CD4-positive, alpha-beta T cell (primary cell): Measurements from ENCODE around the gene NR2F1-AS1. TPM values are rescaled to one million over a fixed set of nuclear protein-coding genes. Genes with fewer than 3 reads are reported as not detected.

Source experiments
- ATAC-seq: fragments of 200-7000 bp; cut with Tn5 transposase; one replicate; pipeline ENCODE4 v1.10.0; 2022; ENCODE audit warnings: mild to moderate bottlenecking; ENCODE audit not compliant: poor library complexity
- CTCF ChIA-PET: fragments of 350-600 bp; sonication (Branson Sonifier 250); formaldehyde crosslinking; loops from one replicate; lab custom pipeline; 2021; ENCODE audit warnings: antibody characterized with exemption, inconsistent platforms; lab: Charles Lee
- POLR2A ChIA-PET: fragments of 350-600 bp; sonication (Branson Sonifier 250); formaldehyde crosslinking; loops from one replicate; lab custom pipeline; 2021; ENCODE audit warnings: antibody characterized with exemption, inconsistent platforms; lab: Charles Lee
- DNase-seq, 14 experiments: peaks; one replicate each; pipeline ENCODE4 v3.0.0-alpha.2; 2013 to 2020; ENCODE audit warnings: mixed read lengths in 2 of 14
- H3K27ac ChIP-seq, 2 donors: one replicate each; pipeline versions ENCODE4 v1.5.1 to v1.7.0; 2013; ENCODE audit warnings: low read length in 2 of 2, low read depth in 1 of 2, mild to moderate bottlenecking in 1 of 2
- H3K27me3 ChIP-seq, 2 experiments: 1 replicate in 1 of 2; 2 replicates in 1 of 2; pipeline versions ENCODE4 v1.6.1 to v1.7.0; 2013; ENCODE audit warnings: low read length in 2 of 2, control low read depth in 1 of 2, mild to moderate bottlenecking in 1 of 2, moderate library complexity in 1 of 2; ENCODE audit not compliant: insufficient read depth in 2 of 2, control insufficient read depth in 1 of 2
- H3K36me3 ChIP-seq: one replicate; pipeline ENCODE4 v1.6.1; 2013; ENCODE audit warnings: low read length, control low read depth; ENCODE audit not compliant: insufficient read depth
- H3K4me1 ChIP-seq: one replicate; pipeline ENCODE4 v1.6.1; 2013; ENCODE audit warnings: low read length, control low read depth; ENCODE audit not compliant: insufficient read depth
- H3K4me3 ChIP-seq: one replicate; pipeline ENCODE4 v1.5.1; 2013; ENCODE audit warnings: mild to moderate bottlenecking, low read length, moderate library complexity
- H3K9me3 ChIP-seq, 2 experiments: 1 replicate in 1 of 2; 2 replicates in 1 of 2; pipeline versions ENCODE4 v1.6.1 to v1.7.0; 2013; ENCODE audit warnings: low read length in 2 of 2, mild to moderate bottlenecking in 2 of 2, control low read depth in 1 of 2, moderate library complexity in 1 of 2; ENCODE audit not compliant: control insufficient read depth in 1 of 2, insufficient read depth in 1 of 2
- H3K27ac Mint-ChIP-seq: one replicate; pipeline ENCODE4 v1.8.0; 2020; ENCODE audit warnings: mixed read lengths
- H3K27me3 Mint-ChIP-seq: one replicate; pipeline ENCODE4 v1.8.0; 2021; ENCODE audit warnings: mixed read lengths
- H3K36me3 Mint-ChIP-seq: one replicate; pipeline ENCODE4 v1.8.0; 2021; ENCODE audit warnings: low read depth, mixed read lengths
- H3K4me1 Mint-ChIP-seq: one replicate; pipeline ENCODE4 v1.8.0; 2021; ENCODE audit warnings: low read depth, mixed read lengths
- H3K4me3 Mint-ChIP-seq: one replicate; pipeline ENCODE4 v1.8.0; 2020; ENCODE audit warnings: mild to moderate bottlenecking, mixed read lengths
- H3K9me3 Mint-ChIP-seq: one replicate; pipeline ENCODE4 v1.8.0; 2020; ENCODE audit warnings: mixed read lengths
- CTCF ChIP-seq: fragments of 200-600 bp; IDR thresholded peaks from one replicate; pipeline ENCODE4 v1.8.0; 2022; ENCODE audit warnings: antibody characterized with exemption, mild to moderate bottlenecking
- intact Hi-C, 2 experiments: fragments of 100-400 bp; cut with DNase I in 1 of 2; cut with micrococcal nuclease in 1 of 2; formaldehyde crosslinking; loops; one replicate each; pipeline versions ENCODE4 v1.15.1 to v1.9.0; 2023 to 2025; cut with DNase I, micrococcal nuclease
- total RNA-seq, 174 experiments: library from RNA in 2 of 174; stranded (reverse) in 2 of 174; gene quantifications; one replicate each; pipeline ENCODE4 v1.2.3 and lab custom pipeline; 2021 to 2026

Gene NR2F1-AS1
- total RNA-seq, 2 experiments from 2014 or later = not detected

- intact Hi-C loops = no loop called here
- CTCF ChIA-PET = no interaction called here
These were observed 149.8 kb downstream of the NR2F1-AS1 start for GRCh38 chr5:93431250-93431649.

GRCh38 chr5:93430673-93431199, 150.3 kb downstream of the NR2F1-AS1 start:
- Histone ChIP-seq H3K4me3 (no peak overlapping the region), H3K4me1 (no peaks in the 10 kb centered on the region), H3K36me3 (no peaks in the 10 kb centered on the region), H3K27me3 (no peaks in the 10 kb centered on the region), H3K27ac (no peak overlapping the region), H3K9me3 (no peaks in the 10 kb centered on the region)
- DNase-seq = no peak
- H3K27me3 Mint-ChIP-seq = no peaks in the 10 kb centered on the region
- H3K36me3 Mint-ChIP-seq = no peaks in the 10 kb centered on the region
- no peak for ATAC-seq
- no peak overlapping the region for H3K27ac Mint-ChIP-seq
- intact Hi-C loops = no loop called here
- no peak for TF ChIP-seq CTCF
- H3K4me1 Mint-ChIP-seq = no peaks in the 10 kb centered on the region
- no peak overlapping the region for H3K4me3 Mint-ChIP-seq
- CTCF ChIA-PET = no interaction called here
- H3K9me3 Mint-ChIP-seq = peaks cover 2% of the 10 kb centered on the region
- POLR2A ChIA-PET = no interaction called here

More at GRCh38 chr5:93431250-93431649, 149.8 kb downstream of the NR2F1-AS1 start:
- DNase-seq = no peak
- Histone ChIP-seq H3K27me3 (no peaks in the 10 kb centered on the region), H3K9me3 (no peaks in the 10 kb centered on the region), H3K4me1 (no peaks in the 10 kb centered on the region), H3K36me3 (no peaks in the 10 kb centered on the region), H3K27ac (no peak overlapping the region), H3K4me3 (no peak overlapping the region)
- POLR2A ChIA-PET = no interaction called here
- no peak for TF ChIP-seq CTCF
- H3K4me1 Mint-ChIP-seq = no peaks in the 10 kb centered on the region
- no peaks in the 10 kb centered on the region for H3K27me3 Mint-ChIP-seq
- H3K4me3 Mint-ChIP-seq = no peak overlapping the region
- no peaks in the 10 kb centered on the region for H3K36me3 Mint-ChIP-seq
- peaks cover 2% of the 10 kb centered on the region for H3K9me3 Mint-ChIP-seq
- no peak for ATAC-seq
- H3K27ac Mint-ChIP-seq = no peak overlapping the region

- Histone ChIP-seq H3K4me3 (no peak overlapping the region), H3K36me3 (no peaks in the 10 kb centered on the region), H3K4me1 (no peaks in the 10 kb centered on the region), H3K27me3 (no peaks in the 10 kb centered on the region), H3K27ac (no peak overlapping the region), H3K9me3 (no peaks in the 10 kb centered on the region)
- H3K27ac Mint-ChIP-seq = no peak overlapping the region
- no peak overlapping the region for H3K4me3 Mint-ChIP-seq
- H3K9me3 Mint-ChIP-seq = peaks cover 2% of the 10 kb centered on the region
- H3K36me3 Mint-ChIP-seq = no peaks in the 10 kb centered on the region
- no peak for DNase-seq
- ChIA-PET POLR2A (no interaction called here), CTCF (no interaction called here)
- intact Hi-C loops = no loop called here
- no peak for TF ChIP-seq CTCF
- no peaks in the 10 kb centered on the region for H3K27me3 Mint-ChIP-seq
- no peak for ATAC-seq
- H3K4me1 Mint-ChIP-seq = no peaks in the 10 kb centered on the region
These were observed 150.9 kb downstream of the NR2F1-AS1 start for GRCh38 chr5:93430118-93430517.
